Measurements from ENCODE around the gene LIN28A.

GRCh38 chr1:26429721-26430120 lies 19.1 kb downstream of the LIN28A start:
- no peak for TF ChIP-seq ZNF274 (IDR thresholded peaks at IDR 0.05; ENCODE audit: low read depth, low read length)
- no peak for TF ChIP-seq YY1 (IDR thresholded peaks at IDR 0.05; ENCODE audit: insufficient read depth, insufficient read length)
- no peak for TF ChIP-seq SUZ12 (IDR thresholded peaks at IDR 0.05; ENCODE audit: extremely low read depth, insufficient read depth, insufficient read length)

Measured in NT2/D1 (cell line).